HG03159 (cell line): Measurements from ENCODE around the gene COMMD3.

ENCODE experiments used
- ATAC-seq: cut with Tn5 transposase; IDR thresholded peaks from one replicate; pipeline ENCODE4 v1.9.1; 2021; ENCODE audit warnings: mild to moderate bottlenecking, moderate library complexity; ENCODE audit not compliant: unreplicated experiment

The COMMD3 gene

DNA sequence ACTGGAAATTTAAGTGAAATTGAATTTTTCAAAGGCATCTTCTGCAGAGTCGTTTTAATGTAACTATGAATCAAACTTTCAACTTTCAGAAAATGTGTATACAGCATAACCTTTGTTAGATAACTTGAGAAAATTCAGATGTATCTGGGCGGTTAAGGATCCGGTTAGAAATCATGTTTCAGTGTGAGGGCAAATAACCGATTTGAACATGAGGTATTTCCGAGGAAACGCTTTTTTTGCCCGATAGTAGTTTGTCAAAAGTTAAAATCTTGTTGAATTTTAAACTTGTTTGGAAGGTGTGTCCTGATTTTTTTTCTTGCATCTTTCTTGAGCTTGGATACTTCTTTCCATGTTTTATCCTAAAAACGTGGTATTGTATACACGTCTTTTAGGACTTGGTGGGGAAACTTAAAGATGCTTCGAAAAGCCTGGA is 3.4 kb downstream of the COMMD3 start:
- ATAC-seq, result no peak

DNA sequence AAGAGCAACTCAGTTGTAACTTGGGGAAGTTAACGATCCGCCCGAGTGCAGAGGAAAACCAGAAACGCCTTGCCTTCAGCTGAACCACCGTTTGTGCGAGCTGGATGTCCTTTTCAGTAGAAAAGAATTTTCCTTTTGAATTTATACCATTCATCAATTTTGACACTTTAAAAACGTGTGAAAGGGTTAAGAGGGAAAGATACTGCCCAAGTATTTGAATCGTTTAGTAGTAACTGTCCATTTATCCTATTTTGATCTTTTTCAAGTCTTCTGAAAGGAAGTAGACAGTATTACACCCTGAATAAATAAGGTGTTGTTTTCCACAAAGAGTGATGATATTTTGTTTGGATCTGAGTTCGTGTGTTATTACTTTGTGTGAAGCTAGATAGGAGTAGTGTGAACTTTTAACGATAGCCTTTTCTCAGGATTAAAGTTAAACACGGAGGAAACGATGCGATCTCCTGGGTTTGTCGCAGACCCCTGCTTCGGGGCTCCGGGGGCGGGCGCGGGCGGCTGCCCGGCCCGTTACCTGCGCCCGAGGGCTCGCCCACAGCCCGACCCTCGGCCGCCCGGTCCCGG is 3.9 kb downstream of the COMMD3 start:
- ATAC-seq, result no peak

DNA sequence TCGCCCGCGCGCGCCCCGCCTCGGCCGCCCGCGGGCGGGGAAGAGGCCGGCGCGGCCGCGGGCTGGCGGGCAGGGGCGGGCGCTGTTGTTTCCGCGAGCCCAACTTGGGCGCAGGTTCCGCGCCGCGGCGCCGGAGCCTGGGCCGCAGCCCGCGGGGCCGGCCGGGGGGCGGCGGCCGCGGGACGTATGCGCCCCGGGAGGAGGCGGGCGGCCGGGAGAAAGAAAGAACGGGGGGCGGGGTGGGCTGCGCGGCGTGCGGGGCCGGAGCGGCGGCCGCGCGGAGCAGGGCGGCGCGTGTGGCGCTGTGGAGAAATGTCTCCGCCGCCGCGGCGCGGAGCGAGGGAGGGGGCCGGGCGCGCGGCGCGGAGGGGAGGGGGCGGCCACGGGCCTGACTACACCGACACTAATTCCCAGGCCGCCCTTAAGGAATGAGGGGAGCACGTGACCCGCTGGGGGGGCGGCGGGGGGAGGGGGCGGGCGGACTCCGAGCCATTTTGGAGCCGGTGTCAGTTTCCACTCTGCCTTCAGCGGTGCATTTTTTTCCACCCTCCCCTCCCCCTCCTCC is 4.5 kb downstream of the COMMD3 start, which contains the start of gene BMI1:
TSS of gene BMI1 (plus strand) at position 509 of the 565 bp plus-strand sequence. CDS start 5,351 bp downstream, outside the sequence.
- no peak for ATAC-seq

DNA sequence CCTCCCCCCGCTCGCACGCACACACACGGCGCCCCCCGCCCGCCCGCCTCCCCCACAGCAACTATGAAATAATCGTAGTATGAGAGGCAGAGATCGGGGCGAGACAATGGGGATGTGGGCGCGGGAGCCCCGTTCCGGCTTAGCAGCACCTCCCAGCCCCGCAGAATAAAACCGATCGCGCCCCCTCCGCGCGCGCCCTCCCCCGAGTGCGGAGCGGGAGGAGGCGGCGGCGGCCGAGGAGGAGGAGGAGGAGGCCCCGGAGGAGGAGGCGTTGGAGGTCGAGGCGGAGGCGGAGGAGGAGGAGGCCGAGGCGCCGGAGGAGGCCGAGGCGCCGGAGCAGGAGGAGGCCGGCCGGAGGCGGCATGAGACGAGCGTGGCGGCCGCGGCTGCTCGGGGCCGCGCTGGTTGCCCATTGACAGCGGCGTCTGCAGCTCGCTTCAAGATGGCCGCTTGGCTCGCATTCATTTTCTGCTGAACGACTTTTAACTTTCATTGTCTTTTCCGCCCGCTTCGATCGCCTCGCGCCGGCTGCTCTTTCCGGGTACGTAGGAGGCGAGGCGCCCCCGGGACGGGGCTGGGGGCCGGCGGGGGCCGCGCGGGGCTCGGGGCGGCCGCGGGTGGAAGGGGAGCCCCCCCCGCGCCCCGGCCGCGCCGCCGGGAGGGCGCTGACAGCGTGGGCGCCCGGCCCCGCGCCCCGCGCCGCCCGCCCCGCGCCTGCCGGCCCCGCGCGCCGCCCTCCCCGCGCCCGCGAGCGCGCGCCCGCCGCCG is 5.2 kb downstream of the COMMD3 start:
- ATAC-seq, result peak; percentile 29

DNA sequence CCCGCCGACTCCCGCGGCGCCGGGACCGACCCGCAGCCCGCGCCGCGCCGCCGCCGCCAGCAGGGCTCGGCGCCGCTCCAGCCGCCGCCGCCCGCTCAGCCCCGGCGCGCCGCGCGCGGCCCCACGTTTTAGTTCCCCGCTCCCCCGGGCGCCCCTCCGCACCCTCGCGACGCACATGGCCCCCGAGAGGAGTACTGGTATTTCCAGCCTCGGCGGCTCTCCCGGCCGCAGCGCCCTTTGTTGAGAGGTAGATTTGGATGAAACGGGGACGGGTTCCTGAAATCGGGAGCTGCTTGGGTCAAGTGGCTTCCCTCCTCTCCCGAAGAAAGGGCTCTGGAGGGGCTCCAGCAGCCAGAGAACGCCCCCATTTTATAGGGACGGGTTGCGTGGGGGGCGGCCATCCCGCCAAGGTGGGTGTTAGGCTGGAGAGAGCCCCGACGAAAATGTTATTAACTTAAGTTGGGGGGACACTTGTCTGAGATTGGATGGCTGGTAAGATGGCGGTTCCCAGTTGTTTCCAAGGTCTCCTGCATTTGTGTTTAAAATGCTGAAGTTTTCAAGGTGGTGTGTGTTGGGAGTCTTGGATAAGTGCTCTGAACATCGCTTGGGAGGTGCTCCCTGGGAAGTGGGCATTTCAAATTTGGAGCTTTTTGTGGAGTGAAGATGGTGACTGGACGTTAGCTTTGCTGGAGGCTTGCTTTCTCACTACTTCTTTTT is 5.9 kb downstream of the COMMD3 start:
- no peak for ATAC-seq

DNA sequence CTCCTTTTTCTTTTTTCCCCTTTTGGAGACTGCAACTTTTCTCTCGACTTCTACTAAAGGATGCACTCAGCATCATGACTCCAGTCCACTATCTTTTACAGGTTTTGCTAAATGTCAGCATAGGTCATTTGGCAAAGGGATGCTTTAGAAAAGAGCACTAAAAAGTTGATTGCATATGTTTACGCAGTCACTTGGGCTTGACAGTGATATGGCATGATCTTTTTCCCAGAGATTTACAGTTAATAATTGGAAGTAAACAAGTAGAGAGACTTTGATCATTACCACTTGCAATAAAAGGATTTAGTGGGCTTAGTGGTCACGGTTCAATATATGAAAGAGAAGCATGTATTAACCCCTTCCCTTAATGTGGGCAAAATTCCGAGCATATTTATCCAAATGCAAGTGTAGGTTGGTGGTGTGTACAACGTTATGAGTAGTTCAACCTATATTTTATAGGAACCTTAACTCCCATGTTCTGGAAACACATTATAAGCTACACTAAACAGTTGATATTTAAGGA is 6.5 kb downstream of the COMMD3 start:
- no peak for ATAC-seq

DNA sequence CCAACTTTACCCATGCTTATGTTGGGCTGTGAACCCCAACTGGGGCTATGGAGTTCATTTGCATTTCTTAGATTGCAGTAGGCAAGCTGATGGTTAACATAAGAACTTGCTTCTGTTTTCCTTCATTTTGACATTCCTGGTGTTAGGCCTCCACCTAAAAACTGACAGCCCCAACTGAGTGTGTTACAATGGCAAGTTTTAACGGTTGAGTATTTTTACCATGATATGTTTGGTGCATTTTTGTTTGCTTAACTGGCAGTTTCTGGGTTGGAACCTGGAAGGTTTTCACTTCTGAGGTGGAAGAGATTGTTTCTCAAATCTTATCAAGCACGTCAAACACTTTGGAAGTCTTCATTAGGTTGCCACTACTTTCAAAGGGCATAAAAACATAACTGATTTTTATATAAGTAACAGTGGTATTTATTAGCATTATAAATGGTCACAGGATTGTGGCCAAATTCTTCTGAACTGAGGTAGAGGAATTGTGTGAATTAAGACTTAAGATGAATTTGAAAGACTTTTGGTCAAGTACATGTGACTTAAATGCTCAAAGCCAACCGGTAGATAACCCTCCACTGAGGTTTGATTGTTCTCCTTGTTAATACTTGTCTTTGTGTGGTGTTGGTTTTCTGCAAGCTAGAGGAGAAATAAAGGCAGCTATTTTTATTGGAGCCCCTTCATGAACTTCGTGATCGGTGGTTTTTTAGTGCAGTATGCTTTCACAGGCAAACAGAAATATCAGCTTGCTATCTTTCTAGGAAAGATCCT is 7.5 kb downstream of the COMMD3 start:
- no peak for ATAC-seq

DNA sequence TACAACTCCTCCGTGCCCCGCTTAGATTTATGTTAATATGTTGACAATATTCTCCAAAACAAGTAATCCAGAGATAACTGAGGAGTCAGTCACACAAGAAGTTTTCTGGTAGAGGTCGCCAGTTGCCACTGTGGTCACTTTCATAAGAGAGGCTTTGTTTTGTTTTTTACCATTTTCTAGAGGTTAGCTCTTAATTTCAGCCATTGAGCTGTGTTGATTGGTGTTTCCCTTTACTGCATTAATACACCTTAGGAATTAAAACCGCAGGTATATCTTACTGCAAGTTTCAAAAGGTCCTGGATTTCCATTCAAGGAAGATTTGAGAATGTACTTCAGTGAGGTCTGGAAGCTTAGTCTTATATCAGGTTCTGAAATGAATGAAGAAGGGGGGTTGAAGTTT is 8.2 kb downstream of the COMMD3 start:
- ATAC-seq, result no peak

DNA sequence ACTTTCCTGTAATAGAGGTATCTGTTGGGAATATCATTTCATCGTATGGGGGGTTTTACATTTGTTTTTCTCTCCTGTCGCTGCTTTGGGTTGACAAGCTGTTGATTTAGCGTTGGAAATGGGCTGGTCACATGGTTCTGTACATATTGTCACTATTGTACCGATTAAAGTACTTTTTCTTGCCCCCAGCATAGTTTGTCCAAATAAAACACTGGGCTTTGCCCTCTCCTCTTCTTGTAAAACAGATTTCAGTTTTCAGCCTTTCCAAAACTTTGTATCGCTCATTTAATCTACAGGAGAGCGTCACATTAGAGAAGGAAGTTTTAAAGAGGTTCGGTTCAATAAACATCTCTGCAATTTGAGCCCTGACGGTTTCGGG is 8.7 kb downstream of the COMMD3 start:
- no peak for ATAC-seq

DNA sequence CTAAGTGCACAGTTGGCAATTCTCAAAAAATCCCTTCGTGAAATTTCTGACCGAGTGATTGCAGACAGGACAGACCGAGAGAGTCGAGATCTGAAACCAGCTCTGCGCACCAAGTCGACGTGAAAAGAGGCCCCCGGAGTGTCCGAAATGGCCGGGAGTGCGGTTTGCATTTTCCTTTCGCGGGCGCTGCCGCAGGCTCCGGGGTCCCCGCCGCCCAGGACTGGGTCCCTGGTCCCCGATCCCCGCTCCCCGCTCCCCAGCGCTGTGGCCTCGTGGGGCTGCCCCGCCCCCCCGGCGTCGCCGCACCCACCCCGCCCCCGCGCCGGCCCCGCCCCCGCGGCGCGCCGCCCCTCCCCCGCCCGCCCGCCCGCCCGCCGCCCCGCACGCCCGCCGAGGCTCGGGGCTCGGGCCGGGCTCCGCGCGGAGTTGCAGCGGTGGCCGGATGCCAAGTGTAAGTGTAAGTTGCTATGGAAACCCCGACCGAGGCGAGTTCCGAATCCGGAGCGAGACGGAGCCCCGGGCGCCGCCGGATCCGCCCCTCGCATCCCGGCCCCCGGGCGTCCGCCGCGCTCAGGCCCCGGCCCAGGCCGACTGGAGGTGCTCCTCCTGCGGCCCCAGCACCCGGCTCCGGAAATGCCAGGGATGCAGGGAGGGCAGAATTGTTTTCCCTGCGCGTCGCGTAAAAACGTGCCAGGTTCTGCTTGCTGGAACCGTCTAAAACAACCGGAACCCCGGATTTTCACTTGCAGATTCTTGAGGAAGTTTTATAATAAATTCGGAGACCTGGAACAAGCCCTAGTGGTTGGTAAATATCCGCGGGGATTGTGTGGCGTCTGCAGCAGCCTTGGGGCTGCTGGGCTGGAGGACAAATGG is 9.3 kb downstream of the COMMD3 start:
- peak; percentile 49 for ATAC-seq

DNA sequence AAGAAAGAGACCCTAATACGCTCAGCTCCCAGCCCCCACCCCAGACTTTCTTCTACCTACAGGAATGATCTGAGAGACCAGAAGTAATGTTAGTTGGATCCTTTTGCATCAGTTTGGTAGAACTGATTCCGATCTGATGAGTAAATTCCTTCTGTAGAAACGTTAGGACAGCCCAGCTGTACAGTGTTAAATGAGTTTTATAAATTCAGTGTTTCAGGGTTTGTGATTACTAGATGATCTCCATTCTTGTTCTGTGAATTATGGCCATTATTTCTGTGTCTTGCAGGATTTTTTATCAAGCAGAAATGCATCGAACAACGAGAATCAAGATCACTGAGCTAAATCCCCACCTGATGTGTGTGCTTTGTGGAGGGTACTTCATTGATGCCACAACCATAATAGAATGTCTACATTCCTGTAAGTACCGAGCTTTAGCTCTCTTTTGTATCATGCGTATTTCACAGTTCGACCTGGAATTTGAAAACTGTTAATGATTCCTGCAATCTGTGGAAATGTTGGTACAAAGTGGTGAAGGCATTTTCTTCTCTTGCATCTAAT is 10.0 kb downstream of the COMMD3 start:
- ATAC-seq, result no peak

DNA sequence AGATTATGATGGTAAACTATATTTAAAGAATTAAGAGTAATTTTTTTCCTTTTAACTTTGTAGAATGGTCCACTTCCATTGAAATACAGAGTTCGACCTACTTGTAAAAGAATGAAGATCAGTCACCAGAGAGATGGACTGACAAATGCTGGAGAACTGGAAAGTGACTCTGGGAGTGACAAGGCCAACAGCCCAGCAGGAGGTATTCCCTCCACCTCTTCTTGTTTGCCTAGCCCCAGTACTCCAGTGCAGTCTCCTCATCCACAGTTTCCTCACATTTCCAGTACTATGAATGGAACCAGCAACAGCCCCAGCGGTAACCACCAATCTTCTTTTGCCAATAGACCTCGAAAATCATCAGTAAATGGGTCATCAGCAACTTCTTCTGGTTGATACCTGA is 13.0 kb downstream of the COMMD3 start:
- ATAC-seq, result no peak

DNA sequence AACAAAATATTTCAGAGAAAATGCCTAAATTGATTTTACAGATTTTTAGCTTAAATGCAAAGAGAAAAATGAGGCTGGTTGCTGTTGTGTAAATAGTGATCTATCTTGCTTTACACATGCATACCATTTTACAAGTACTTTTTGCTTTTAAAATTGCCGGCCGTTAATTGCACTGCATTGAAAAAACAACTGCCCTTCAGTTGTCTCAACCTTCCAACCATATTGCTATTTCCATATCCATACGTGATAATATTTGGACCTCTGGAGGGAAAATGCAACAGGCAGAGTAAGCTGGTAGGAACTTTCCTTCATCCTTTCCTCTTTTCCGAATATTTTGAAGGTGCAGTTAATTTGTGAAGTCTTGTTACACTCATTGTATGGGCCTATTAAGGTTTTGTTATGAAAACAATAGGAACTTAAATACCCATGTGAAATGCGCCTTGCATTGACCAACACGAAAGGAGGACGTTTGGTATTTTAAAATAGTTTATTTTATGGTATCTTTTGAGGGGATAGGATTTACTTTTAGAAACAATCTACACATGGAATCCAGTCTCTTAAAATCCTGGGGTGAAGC is 16.0 kb downstream of the COMMD3 start:
- ATAC-seq, result no peak

DNA sequence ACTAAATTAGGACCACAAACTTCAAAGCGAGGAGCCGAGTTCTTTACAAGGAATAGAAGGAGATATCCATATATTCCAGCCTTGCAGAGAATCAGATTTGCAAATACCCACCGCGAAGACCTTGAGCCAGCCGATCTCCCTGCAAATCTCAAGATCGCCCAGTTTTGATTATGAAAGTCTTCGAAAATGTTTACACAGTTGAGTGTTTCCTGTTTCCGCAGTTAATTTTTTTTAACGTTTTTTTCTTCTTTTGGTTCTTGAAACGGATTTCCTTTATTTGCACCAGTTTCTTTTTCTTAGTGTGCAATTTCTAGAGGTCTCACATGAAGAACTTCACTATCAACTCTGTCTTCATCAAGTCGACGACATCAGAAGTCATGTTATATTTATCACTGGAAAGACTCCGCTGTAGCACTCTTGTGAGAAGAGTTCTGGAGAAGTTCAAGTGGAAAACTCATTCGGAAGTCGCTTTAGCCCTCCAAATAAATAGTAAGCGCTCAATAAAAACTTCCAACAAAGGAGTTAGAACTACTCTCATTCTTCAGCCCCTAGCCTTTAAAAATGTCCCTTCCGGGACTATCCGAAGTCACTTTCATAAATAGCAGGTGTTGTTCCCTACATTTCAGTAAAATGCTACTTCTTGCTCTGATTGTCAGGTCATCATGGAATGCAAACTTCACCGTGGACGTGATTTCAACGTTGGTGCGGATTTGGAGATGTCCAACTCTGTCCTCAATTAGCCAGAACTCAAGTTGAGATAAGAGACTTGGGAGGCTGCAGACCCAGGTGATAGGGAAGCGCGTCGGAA is 17.2 kb downstream of the COMMD3 start:
- ATAC-seq, result no peak

DNA sequence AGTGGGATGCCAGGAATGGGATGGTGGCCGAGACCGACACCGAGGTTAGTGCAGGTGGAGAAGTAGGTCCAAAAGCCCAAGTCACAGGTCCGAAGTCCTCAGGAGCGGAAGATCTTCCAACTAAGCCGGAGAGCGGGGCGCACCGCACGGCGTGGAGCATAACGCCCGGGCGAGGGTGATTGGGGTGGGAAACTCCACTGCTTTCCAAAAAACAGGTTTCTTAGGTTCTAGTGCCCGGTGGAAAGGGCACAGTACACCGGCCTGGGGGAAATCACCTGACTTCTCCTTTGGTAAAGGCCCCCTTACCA is 17.7 kb downstream of the COMMD3 start:
- ATAC-seq, result no peak

DNA sequence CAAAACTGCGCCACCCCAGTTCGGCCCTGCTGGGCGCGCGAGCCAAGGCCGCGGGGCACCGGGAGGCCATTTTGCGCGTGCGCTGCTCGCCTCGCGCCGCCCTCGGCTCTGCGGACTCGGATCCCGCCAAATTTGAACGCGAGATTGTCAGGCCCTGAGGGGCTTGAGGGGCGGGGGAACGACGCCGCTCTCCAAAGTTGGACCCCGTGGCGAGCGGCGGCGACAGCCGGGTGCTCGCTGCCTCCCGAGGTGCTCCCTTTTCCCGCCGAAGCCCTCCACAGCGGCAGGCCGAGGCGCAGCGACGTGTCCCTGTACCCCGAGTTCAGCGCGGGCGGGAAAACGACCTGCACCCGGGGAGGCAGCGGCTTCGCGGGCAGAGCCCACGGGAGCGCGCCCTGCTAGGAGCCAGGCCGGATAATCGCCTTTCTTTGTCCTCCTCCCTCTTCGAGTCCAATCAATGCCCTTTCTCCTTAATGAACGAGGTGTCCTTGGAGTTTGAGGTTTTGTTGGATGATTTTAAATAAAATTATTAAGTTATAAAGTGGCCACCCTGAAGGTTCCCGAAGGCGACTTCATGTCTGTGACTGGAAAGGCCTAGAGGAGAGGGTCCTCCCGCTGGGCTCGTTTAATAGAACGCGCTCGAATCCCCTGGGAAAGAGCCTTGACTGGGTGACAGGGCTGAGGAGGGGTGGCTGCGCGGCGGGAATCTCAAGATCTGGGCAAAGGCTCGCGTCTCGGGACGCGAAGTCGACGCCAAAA is 18.4 kb downstream of the COMMD3 start:
- ATAC-seq, result no peak

DNA sequence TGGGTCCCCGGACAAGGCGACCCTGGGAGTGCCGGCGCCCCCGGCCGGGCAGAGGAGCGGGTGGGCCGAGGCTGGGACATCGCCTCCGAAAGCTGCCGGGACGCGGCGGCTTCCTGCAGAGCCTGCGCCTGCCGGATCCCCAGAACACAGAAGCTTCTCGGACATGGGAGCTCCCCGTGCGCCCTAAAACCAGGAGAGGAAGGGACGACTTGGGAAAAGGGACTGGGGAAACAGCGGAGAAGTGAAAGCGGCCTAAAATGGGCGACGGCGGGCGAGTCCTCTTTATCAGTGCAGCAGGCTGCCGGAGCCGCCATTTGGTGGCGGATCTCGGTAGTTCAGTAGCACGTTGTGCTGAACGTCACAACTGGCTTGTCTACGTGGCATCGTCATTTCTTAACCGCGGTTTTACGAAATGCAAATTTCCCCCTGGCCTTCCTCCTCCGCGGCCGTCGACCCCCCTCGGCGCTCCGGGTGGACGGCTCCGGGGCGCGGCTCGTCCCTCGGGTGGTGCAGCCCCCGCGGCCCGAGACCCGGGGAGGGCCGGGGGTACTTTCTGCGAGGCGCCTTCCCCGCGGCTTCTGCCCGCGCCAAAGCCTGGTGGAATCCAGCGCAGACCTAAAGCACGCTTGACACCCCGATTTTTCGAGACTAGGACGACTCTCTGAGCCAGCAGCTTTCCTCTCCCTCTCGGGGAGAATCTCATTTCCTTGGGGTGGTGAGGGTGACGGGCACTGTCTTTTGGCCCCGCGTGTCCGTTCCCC is 19.2 kb downstream of the COMMD3 start:
- peak; percentile 62 for ATAC-seq
